NCI-H1048 (cell line): ENCODE results near the gene HM13.
"Not testable (repeated sequence)": the region's sequence is repeated elsewhere in the genome, so short reads cannot be mapped to it uniquely, and the experiment has no call there.

Experiments
- DNase-seq: peaks from one replicate; lab custom pipeline; 2025; lab: John Stamatoyannopoulos, UW

HM13 gene

DNA sequence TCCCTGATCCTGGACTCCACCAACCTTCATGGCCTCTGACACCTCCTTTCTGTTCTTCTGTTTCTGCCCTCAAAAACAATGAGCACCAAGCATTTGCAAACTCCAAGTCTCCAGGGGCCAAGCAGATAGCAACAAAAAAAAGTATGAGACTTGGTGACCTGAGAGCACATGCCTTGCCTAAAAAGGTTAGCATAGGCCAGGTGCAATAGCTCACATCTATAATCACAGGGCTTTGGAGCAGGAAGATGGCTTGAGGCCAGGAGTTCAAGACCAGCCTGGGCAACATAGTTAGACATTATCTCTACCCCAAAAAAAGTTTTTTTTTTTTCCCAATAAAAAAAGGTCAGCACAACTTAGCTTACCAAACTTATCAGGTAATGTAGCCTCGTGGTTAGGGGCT is 13.7 kb upstream of the HM13 start:
- no peak for DNase-seq

- DNase-seq = peak; percentile 29
Observed at GRCh38 chr20:31502884-31503673, 11.2 kb upstream of the HM13 start.

GRCh38 chr20:31505903-31506302 is 8.3 kb upstream of the HM13 start:
- DNase-seq = no peak

DNA sequence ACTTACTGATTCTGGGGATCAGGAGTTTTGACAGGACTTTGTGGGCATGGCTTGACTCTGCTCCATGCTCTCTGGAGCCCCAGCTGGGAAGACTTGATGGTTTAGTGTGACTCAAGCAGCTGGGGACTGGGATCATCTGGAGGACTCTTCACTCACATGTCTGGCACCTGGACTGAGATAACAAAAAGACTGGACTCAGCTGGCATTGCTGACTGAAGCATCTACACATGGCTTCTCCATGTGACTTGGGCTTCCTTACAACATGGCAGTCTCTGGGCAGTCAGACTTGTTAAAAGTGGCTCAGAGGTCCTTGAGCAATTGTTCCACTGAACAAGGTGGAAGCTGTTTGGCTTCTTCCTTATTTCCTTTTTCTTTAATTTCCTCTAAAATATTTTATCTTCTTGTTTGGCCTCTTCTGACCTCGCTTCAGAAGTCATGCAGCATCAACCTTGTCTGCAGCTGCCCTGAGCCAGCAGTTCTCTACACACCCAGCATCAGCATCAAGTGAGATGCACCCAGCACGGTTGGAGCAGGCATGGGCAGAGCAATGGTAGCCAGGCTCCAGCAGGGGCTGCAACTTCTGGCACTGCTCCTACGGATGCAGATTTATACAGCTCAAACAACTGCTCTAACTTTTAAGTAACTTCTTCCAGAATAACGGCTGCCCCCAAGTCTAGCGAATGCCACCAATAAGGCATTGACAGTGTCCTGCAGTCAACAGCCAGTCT is 5.6 kb upstream of the HM13 start:
- DNase-seq = no peak

GRCh38 chr20:31515072-31515774 is 981 bp downstream of the HM13 start:
- DNase-seq = no peak

- DNase-seq = no peak
Observed at GRCh38 chr20:31515775-31516107, 1.5 kb downstream of the HM13 start.

DNA sequence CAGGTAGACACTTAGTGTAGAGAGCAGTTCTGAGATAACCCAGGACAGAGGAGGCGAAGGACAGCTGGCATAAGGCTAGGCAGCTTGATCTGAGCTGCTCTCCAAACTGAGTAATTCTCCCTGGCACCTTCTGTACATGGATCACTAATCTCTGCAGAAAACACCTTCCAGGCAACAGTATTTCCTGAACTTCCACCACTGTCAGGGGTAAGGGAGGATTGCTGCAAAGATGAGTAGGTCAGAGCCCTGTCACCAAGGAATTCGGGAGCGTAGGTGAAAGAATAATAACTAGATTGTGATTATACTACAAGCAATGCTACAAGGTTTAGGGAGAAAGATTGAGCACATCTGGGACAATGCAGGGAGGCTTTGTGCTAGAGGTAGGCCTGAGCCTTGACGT is 1.9 kb downstream of the HM13 start:
- DNase-seq = no peak

DNA sequence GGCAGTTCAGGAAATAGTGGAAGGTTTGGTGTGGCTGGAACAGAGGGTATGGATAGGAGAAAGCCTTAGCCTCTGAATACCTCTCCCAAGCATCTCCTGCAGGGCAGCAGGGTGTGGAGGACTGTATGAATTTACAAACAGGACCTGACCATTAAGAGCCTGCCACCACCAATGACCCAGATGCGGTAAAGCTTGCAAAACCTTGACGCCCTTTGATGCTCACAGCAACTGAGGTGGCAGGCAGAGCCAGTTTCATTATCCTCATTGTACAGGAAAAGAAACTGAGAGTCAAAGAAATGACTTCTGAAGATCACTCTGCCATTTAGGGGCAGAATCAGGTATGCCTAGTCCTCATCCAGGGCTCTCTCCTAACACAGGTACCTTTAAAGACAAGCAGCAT is 2.4 kb downstream of the HM13 start:
- DNase-seq = no peak

DNA sequence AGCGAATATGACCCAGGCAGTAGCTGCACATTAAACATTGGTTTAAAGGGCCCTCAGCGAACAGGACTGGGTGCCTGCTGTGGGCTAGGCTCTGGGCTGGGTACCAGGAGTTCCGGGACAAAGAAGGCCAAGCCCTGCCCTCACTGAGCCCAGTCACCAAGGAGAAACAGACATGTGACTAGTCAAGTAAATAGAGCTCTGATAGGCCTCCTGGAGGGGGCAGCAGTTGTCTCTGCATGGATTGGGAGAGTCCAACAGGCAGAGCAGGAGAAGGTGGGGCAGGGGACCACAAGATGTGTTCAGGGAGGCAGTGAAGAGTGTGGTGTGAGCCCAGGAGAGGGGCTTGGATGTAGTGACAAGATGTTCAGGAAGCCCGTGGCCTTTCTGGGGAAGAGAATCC is 3.1 kb downstream of the HM13 start:
- no peak for DNase-seq

- DNase-seq = not testable (repeated sequence)
Observed at GRCh38 chr20:31521267-31521666, 7.0 kb downstream of the HM13 start.

DNA sequence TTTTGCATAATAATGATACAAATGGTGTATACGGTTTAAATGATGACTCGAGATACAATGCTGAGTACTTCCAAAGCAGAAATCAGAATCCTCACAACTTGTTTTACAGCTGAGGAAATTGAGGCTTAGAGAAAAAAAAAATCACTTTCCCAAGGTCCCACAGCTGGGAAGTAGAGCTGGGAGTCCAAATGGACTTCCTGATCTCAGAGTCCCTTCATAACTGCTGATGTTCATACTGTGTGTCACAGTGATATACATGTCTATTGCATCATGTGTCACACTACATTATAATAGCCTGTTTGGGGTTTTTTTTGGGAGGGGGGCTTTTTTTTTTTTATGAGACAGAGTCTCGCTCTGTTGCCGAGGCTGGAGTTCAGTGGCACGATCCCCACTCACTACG is 8.5 kb downstream of the HM13 start:
- no peak for DNase-seq

DNA sequence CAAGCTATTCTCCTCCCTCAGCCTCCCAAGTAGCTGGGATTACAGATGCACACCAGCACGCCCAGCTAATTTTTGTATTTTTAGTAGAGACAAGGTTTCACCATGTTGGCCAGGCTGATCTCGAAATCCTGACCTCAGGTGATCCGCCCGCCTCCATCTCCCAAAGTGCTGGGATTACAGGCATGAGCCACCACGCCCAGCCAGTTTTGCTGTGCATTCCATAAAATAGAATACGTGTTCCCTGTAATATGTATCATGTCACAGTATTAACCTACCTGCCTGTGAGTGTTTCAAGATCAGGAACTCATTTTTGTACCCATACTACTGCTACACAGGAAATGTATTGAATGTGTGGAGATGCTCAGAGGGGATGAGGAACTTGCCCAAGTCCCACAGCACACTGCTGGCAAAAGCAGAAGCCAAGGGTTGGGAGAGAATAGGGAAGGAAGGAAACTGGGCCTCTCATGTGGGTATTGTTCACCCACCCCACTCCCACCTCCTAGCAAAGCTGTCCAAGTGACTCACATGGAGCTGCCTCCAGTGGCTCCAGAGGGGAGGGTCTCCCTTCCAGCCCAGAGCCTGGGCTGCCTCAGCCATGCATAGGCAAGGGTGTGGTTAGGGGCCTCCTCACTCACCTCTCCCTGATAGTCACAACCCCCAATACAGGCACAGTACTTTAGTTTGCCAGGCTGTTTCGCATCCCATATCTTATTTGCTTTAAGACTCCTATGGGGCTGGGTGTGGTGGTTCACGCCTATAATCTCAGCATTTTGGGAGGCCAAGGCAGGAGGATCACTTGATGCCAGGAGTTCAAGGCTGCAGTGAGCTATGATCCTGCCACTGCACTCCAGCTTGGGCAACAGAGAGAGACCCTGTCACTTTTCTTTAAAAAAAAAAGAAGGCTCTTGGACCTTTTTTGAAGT is 9.4 kb downstream of the HM13 start:
- no peak for DNase-seq

DNA sequence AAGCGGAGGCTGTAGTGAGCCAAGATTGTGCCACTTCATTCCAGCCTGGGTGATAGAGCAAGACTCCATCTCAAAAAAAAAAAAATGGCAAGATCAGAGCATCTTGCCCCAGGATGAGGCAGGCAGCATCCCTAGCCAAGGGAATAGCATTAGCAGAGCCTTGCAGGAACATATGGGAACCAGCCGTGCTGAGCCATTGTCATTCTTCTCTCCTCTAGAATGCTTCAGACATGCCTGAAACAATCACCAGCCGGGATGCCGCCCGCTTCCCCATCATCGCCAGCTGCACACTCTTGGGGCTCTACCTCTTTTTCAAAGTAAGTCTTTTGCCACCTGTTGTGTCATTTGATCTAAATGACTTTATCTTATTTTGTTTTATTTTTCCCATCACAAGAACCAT is 13.0 kb downstream of the HM13 start:
- DNase-seq = no peak

DNA sequence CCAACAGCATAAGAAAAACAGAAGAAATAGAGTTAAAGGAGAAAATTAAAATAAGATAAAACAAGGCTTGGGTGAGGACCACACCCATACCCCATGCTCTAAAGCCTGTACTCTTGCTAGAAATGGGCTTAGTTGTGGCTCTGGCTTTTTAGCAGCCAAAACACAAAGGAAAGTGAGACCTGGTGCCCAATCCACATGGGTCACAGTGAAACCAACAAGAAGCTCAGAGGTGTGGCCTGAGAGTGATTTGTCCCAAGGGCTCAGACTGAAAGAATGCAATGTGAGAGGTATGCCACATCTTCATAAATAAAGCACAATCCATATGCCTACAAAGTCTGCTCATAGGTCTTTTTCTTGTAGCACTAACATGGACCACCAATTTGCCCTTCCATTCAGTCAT is 21.1 kb downstream of the HM13 start:
- no peak for DNase-seq

- no peak for DNase-seq
Observed at GRCh38 chr20:31536575-31536974, 22.3 kb downstream of the HM13 start.

DNA sequence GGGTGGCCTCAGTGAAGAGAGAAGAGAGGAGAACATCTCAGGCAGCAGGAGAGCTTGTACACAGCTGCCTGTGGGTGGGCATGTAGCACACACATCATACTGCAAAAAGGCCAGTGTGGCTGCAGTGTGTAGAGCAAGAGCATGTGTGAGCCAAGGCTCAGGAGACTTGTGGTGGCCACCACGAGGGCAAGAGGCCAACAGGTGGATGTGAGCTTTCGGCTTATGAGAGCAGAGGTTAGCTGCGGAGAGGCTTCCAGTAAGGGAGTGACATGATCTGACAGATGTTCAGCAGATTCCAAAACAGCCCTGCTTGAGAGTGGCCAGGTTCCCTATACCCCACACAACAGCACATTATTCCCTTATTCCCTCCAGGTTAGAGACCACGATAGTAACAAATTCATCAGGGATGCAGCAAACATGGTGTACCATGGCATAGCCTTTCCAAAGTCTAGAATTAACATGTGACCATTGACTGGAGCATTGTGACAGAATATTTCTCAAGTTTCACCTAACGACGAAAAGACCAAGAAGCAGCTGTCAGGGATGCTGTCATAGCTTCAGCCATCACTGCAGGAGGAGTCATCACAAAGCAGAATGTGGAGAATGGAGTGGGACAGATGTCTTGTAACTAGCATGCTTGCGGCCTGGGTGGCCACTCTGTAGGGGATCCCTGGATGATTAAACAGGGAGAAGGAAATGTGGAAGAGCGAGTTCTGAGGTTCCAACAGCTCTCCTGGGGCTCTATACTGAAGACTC is 23.1 kb downstream of the HM13 start:
- DNase-seq = no peak

- no peak for DNase-seq
Observed at GRCh38 chr20:31537890-31538289, 23.6 kb downstream of the HM13 start.

DNA sequence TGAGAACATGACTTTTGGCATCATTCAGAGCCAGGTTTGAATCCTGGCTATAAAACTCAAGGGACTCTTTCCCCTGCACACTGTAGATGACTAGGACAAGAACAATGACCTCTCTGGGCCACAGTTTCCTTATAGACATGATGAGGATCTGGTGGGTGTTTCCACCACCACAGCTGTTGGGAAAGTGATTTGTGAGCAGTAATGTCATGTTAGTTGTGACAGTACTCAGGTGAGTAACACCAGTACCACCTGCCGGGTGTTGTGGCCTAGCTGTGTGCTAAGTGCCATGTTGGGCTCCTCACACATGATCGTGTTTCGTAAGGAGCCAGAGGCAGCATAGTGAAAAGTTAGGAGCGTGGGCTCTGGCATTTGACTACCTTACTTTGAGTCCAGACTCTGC is 24.1 kb downstream of the HM13 start:
- no peak for DNase-seq

- not testable (repeated sequence) for DNase-seq
Observed at GRCh38 chr20:31539636-31540035, 25.4 kb downstream of the HM13 start.

- no peak for DNase-seq
Observed at GRCh38 chr20:31540406-31540805, 26.2 kb downstream of the HM13 start.

DNA sequence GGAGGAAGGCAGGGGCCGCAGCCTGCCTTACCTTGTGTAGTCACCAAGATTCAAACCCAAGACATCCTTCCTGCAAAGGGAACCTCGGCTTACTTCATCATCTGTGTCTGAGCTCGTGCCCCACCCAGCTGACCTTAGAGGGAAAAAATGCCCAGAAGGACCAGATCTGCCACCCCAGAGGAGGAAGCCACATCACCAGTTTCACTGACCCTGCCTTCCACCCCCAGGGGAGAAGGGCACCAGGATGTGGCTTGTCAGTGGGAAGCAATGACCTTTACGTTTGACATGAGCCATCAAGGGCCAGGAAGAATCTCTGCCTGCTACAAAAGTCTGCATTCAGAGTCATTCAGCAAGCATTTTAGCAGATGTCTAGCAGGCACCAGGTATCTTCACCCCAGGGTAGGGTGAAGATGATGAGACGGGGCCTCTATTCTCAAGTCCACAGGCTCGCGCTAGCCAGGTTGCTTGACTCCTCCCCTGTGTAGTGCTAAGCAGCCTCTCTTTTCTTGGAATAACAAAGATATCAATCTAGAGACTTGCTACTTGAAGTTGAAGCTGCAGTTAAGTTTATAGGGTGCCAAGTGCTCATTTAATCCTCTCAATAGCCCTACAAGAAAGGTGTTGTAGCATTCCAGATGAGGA is 28.1 kb downstream of the HM13 start:
- no peak for DNase-seq
